Epidermal melanocyte (primary cell): Measurements from ENCODE around the gene NR2C2.

Source experiments
- DNase-seq: peaks from one replicate; pipeline ENCODE4 v3.0.0; 2011; ENCODE audit warnings: low spot score; ENCODE audit not compliant: insufficient read length

Gene NR2C2

GRCh38 chr3:14921034-14921616, 26.3 kb upstream of the NR2C2 start:
- peak; percentile 81 for DNase-seq

- DNase-seq = no peak
Observed at GRCh38 chr3:14921811-14922705, 25.3 kb upstream of the NR2C2 start.

GRCh38 chr3:14922863-14923262, 24.5 kb upstream of the NR2C2 start:
- DNase-seq = no peak

GRCh38 chr3:14923476-14923875, 23.9 kb upstream of the NR2C2 start:
- no peak for DNase-seq

GRCh38 chr3:14925729-14926591, 21.4 kb upstream of the NR2C2 start:
- DNase-seq = peak; percentile 58

- no peak for DNase-seq
Observed at GRCh38 chr3:14926592-14926991, 20.8 kb upstream of the NR2C2 start.

GRCh38 chr3:14927308-14927707, 20.1 kb upstream of the NR2C2 start:
- no peak for DNase-seq

GRCh38 chr3:14929310-14930074, 17.9 kb upstream of the NR2C2 start:
- no peak for DNase-seq

GRCh38 chr3:14933820-14934425, 13.5 kb upstream of the NR2C2 start:
- DNase-seq = no peak

GRCh38 chr3:14935592-14936345, 11.6 kb upstream of the NR2C2 start:
- DNase-seq = no peak

- no peak for DNase-seq
Observed at GRCh38 chr3:14938954-14939353, 8.4 kb upstream of the NR2C2 start.

GRCh38 chr3:14941871-14942270, 5.5 kb upstream of the NR2C2 start:
- no peak for DNase-seq

GRCh38 chr3:14943042-14943441, 4.3 kb upstream of the NR2C2 start:
- no peak for DNase-seq

GRCh38 chr3:14946236-14946635, 1.1 kb upstream of the NR2C2 start:
- no peak for DNase-seq

GRCh38 chr3:14946739-14947099, 664 bp upstream of the NR2C2 start:
- no peak for DNase-seq

GRCh38 chr3:14947886-14948608, 664 bp downstream of the NR2C2 start:
- peak; percentile 95 for DNase-seq

GRCh38 chr3:14948609-14949038, 1.2 kb downstream of the NR2C2 start:
- no peak for DNase-seq

- DNase-seq = no peak
Observed at GRCh38 chr3:14949126-14949525, 1.7 kb downstream of the NR2C2 start.

- no peak for DNase-seq
Observed at GRCh38 chr3:14950274-14950673, 2.9 kb downstream of the NR2C2 start.
